Tracheal epithelial cell (primary cell): ENCODE measurements around the gene COL4A1. TPM values are rescaled to one million over a fixed set of nuclear protein-coding genes. Genes with fewer than 3 reads are reported as not detected.

Experiments
- total RNA-seq: library from RNA; depleted of rRNA; stranded (reverse); fragments of >200 nt; gene quantifications from 2 replicates; pipeline ENCODE4 v1.2.1, GENCODE V29; 2014

Gene COL4A1
- total RNA-seq = 11.3 and 366 TPM in 2 replicates

GRCh38 chr13:110306960-110307766 is at the start of gene COL4A1, which contains the start of gene COL4A2:
Gene COL4A1, minus strand, starts transcription at chr13:110307157. Its CDS starts 130 bp downstream, at chr13:110307027.
Gene COL4A2, plus strand, starts transcription at chr13:110307284. Its CDS starts 620 bp downstream, at chr13:110307904.

Other genes starting within 250 kb of the COL4A1 start
- 8.3 and 294 TPM in 2 replicates for gene COL4A2, start 127 bp upstream of the COL4A1 start, total RNA-seq